HepG2 (cell line): ENCODE results near the gene CPPED1. TPM values are rescaled to one million over a fixed set of nuclear protein-coding genes. Genes with fewer than 3 reads are reported as not detected.

ENCODE experiments used
- CAMTA2 ChIP-seq: sonication (generic); formaldehyde crosslinking; IDR thresholded peaks from 2 replicates; pipeline ENCODE4 v1.4.0; 2020; ENCODE audit warnings: mild to moderate bottlenecking, missing genetic modification reagents, borderline replicate concordance
- FOXK1 ChIP-seq: sonication (generic); formaldehyde crosslinking; IDR thresholded peaks from 2 replicates; pipeline ENCODE4 v1.4.0; 2020; ENCODE audit warnings: low read depth, missing genetic modification reagents, borderline replicate concordance
- GFI1 ChIP-seq: sonication (generic); formaldehyde crosslinking; IDR thresholded peaks from 2 replicates; pipeline ENCODE4 v1.5.0; 2020; ENCODE audit warnings: missing genetic modification reagents, mild to moderate bottlenecking, borderline replicate concordance
- HMG20B ChIP-seq: conservative IDR thresholded peaks from 2 replicates; pipeline ENCODE4 v1.6.1; 2016; ENCODE audit warnings: missing genetic modification reagents, missing compliant biosample characterization
- JARID2 ChIP-seq: sonication (generic); formaldehyde crosslinking; IDR thresholded peaks from 2 replicates; pipeline ENCODE4 v1.8.1; 2023; ENCODE audit warnings: missing genetic modification reagents, inconsistent platforms; ENCODE audit not compliant: insufficient replicate concordance
- MED8 ChIP-seq: sonication (generic); formaldehyde crosslinking; IDR thresholded peaks from 2 replicates; pipeline ENCODE4 v1.8.1; 2023; ENCODE audit warnings: mild to moderate bottlenecking, missing genetic modification reagents; ENCODE audit not compliant: insufficient replicate concordance
- SPEN ChIP-seq: sonication (generic); formaldehyde crosslinking; IDR thresholded peaks from 2 replicates; pipeline ENCODE4 v1.5.1; 2020; ENCODE audit warnings: low read depth, mild to moderate bottlenecking, missing genetic modification reagents
- TEAD3 ChIP-seq: optimal IDR thresholded peaks from 2 replicates; pipeline ENCODE3; 2016; ENCODE audit warnings: borderline replicate concordance
- ZNF253 ChIP-seq: sonication (generic); formaldehyde crosslinking; IDR thresholded peaks from 2 replicates; pipeline ENCODE4 v1.8.0; 2022; ENCODE audit warnings: mild to moderate bottlenecking, missing genetic modification reagents, borderline replicate concordance
- ZNF296 ChIP-seq: sonication (generic); formaldehyde crosslinking; conservative IDR thresholded peaks from 2 replicates; pipeline ENCODE4 v1.5.0; 2020; ENCODE audit warnings: mild to moderate bottlenecking, missing genetic modification reagents
- ZNF407 ChIP-seq: sonication (generic); formaldehyde crosslinking; IDR thresholded peaks from one replicate; pipeline ENCODE4 v1.5.1; 2020; ENCODE audit warnings: mild to moderate bottlenecking, missing genetic modification reagents; ENCODE audit errors: not compliant biosample characterization
- ZNF512B ChIP-seq: sonication (generic); formaldehyde crosslinking; IDR thresholded peaks from 2 replicates; pipeline ENCODE4 v1.5.1; 2020; ENCODE audit warnings: missing genetic modification reagents, mild to moderate bottlenecking, borderline replicate concordance
- ZNF558 ChIP-seq: sonication (generic); formaldehyde crosslinking; IDR thresholded peaks from 2 replicates; pipeline ENCODE4 v1.9.0; 2022; ENCODE audit warnings: mild to moderate bottlenecking, missing genetic modification reagents, borderline replicate concordance
- ZNF567 ChIP-seq: sonication (generic); formaldehyde crosslinking; IDR thresholded peaks from 2 replicates; pipeline ENCODE4 v1.8.1; 2023; ENCODE audit warnings: mild to moderate bottlenecking, missing genetic modification reagents, borderline replicate concordance
- polyA plus RNA-seq, 8 experiments: library from polyadenylated mRNA; depleted of rRNA in 3 of 8; stranded (reverse) in 7 of 8; unstranded in 1 of 8; fragments of >200 nt; fragmentation: Illumina TruSeq in 4 of 8; extraction: Trizol in 4 of 8; gene quantifications; 2 replicates each; pipeline versions ENCODE4 v1.2.1 to v1.2.3, GENCODE V29; 2011 to 2016; ENCODE audit warnings: low read depth in 4 of 8, missing spikeins in 1 of 8, mixed read lengths in 1 of 8; ENCODE audit not compliant: insufficient read depth in 1 of 8
- total RNA-seq, 5 experiments: library from RNA; depleted of rRNA; stranded (reverse); fragments of >200 nt; fragmentation: Illumina TruSeq; extraction: Trizol; gene quantifications; 2 replicates each; pipeline ENCODE4 v1.2.3, GENCODE V29; 2016; ENCODE audit warnings: low read depth in 1 of 5
- TF ChIP-seq, protein P1 (sequence below): sonication (generic); formaldehyde crosslinking; IDR thresholded peaks from 2 replicates; pipeline ENCODE4 v1.8.1; 2023; ENCODE audit warnings: mild to moderate bottlenecking, moderate library complexity, missing genetic modification reagents
- TF ChIP-seq, protein P2 (sequence below): sonication (generic); formaldehyde crosslinking; IDR thresholded peaks from 2 replicates; pipeline ENCODE4 v1.4.0; 2020; ENCODE audit warnings: mild to moderate bottlenecking, missing genetic modification reagents

Gene CPPED1
- total and polyA plus RNA-seq, 2 of the 13 experiments (the other 11 are each of a cell fraction or from before 2014, with no cell fraction given): 66.6 to 71.3 TPM

DNA sequence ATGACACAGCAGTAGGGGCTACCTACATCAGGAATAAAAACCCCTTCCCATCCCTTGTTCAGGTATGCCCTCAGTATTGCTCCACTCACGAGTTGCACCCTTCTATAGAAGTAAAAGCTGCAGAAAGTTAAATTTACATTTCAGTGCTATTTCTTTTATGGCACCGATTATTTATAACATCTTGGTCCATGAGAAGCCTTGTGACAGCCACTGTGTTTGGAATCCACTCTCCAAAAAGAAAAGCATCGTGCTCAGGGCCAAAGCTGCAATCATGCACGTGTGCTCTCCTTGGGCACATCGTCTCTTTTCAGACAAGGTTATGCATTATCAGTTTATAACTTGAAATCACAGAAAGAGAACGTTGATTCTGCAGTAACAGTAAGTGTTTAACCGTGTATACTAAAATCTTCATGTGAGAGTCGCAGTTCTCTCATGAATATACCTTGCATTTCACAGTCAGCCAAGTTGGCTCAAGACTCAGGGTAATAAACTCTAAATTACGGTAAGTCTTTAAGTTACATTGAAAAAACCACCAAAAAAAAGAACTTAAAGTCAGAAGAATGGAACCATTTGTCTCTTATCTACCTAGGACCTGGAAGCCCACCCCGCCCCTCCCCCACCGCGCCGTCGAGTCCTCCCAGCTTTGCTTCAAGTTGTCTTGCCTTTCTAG lies 189.6 kb downstream of the CPPED1 start (continued):
- TF ChIP-seq ZNF512B (no peak), ZNF253 (CRISPR knock-in tag) (no peak), CAMTA2 (CRISPR knock-in tag) (no peak), HMG20B (CRISPR knock-in tag) (no peak), GFI1 (CRISPR knock-in tag) (peak; percentile 37; the same call in 1 of the 2 replicates), FOXK1 (CRISPR knock-in tag) (no peak; the same call in 1 of the 2 replicates), ZNF296 (CRISPR knock-in tag) (no peak), TEAD3 (peak; percentile 2), MED8 (no peak), ZNF407 (CRISPR knock-in tag) (no peak), JARID2 (CRISPR knock-in tag) (no peak), SPEN (CRISPR knock-in tag) (no peak), ZNF558 (no peak), ZNF567 (CRISPR knock-in tag) (no peak)
- TF ChIP-seq, protein P1, sequence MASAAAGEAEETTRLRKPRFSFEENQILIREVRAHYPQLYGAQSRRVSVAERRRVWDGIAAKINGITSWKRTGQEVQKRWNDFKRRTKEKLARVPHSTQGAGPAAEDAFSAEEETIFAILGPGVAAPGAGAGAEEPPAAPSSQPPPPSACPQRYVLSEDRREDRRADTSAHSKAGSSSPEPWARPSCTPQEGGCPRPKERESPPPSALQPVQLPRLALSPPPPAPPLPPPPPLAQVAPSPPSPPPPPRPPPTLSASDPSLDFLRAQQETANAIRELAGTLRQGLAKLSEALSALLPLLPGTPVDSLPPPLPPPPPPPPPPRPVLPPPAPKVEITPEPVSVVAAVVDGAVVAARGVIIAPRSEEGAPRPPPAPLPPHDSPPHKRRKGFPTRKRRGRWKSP (CRISPR knock-in tag): no peak
- TF ChIP-seq, protein P2, sequence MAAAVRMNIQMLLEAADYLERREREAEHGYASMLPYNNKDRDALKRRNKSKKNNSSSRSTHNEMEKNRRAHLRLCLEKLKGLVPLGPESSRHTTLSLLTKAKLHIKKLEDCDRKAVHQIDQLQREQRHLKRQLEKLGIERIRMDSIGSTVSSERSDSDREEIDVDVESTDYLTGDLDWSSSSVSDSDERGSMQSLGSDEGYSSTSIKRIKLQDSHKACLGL (CRISPR knock-in tag): no peak
